ENCODE data around the gene BOC. TPM values are rescaled to one million over a fixed set of nuclear protein-coding genes. Genes with fewer than 3 reads are reported as not detected.

BOC gene
- total RNA-seq, 1 donor from 2014 or later, result 4.7 TPM

- no peak for TF ChIP-seq CTCF (IDR thresholded peaks at IDR 0.05; ENCODE audit: insufficient read depth, low read length, poor library complexity, severe bottlenecking)
- Histone ChIP-seq H3K4me3 (ENCODE audit: low read depth, low read length) (no peak overlapping the region), H3K27me3 (ENCODE audit: control insufficient read depth, insufficient read depth, low read length) (no peaks in the 10 kb centered on the region), H3K36me3 (ENCODE audit: control insufficient read depth, insufficient read depth, low read length) (no peaks in the 10 kb centered on the region)
- DNase-seq (ENCODE audit: low read depth), result no peak
Measured at GRCh38 chr3:113304102-113304501, 92.7 kb downstream of the BOC start.

- no peaks in the 10 kb centered on the region for H3K36me3 ChIP-seq (ENCODE audit: control insufficient read depth, insufficient read depth, low read length)
- no peak overlapping the region for H3K4me3 ChIP-seq (ENCODE audit: low read depth, low read length)
- DNase-seq (ENCODE audit: low read depth), result no peak
- H3K27me3 ChIP-seq (ENCODE audit: control insufficient read depth, insufficient read depth, low read length), result no peaks in the 10 kb centered on the region
- no peak for TF ChIP-seq CTCF (IDR thresholded peaks at IDR 0.05; ENCODE audit: insufficient read depth, low read length, poor library complexity, severe bottlenecking)
Measured at GRCh38 chr3:113304856-113305540, 93.6 kb downstream of the BOC start.

GRCh38 chr3:113310960-113311359 lies 99.6 kb downstream of the BOC start:
- DNase-seq (ENCODE audit: low read depth), result no peak
- Histone ChIP-seq H3K4me3 (ENCODE audit: low read depth, low read length) (no peak overlapping the region), H3K27me3 (ENCODE audit: control insufficient read depth, insufficient read depth, low read length) (no peaks in the 10 kb centered on the region), H3K36me3 (ENCODE audit: control insufficient read depth, insufficient read depth, low read length) (no peaks in the 10 kb centered on the region)
- TF ChIP-seq CTCF (IDR thresholded peaks at IDR 0.05; ENCODE audit: insufficient read depth, low read length, poor library complexity, severe bottlenecking), result no peak

- no peaks in the 10 kb centered on the region for H3K27me3 ChIP-seq (ENCODE audit: control insufficient read depth, insufficient read depth, low read length)
- no peaks in the 10 kb centered on the region for H3K36me3 ChIP-seq (ENCODE audit: control insufficient read depth, insufficient read depth, low read length)
- DNase-seq (ENCODE audit: low read depth), result no peak
- TF ChIP-seq CTCF (IDR thresholded peaks at IDR 0.05; ENCODE audit: insufficient read depth, low read length, poor library complexity, severe bottlenecking), result no peak
- no peak overlapping the region for H3K4me3 ChIP-seq (ENCODE audit: low read depth, low read length)
Measured at GRCh38 chr3:113312416-113312815, 101.1 kb downstream of the BOC start.

GRCh38 chr3:113314923-113315322 lies 103.6 kb downstream of the BOC start:
- no peak for DNase-seq (ENCODE audit: low read depth)
- Histone ChIP-seq H3K36me3 (ENCODE audit: control insufficient read depth, insufficient read depth, low read length) (no peaks in the 10 kb centered on the region), H3K4me3 (ENCODE audit: low read depth, low read length) (no peak overlapping the region), H3K27me3 (ENCODE audit: control insufficient read depth, insufficient read depth, low read length) (no peaks in the 10 kb centered on the region)
- TF ChIP-seq CTCF (IDR thresholded peaks at IDR 0.05; ENCODE audit: insufficient read depth, low read length, poor library complexity, severe bottlenecking), result no peak

- Histone ChIP-seq H3K4me3 (ENCODE audit: low read depth, low read length) (no peak overlapping the region), H3K36me3 (ENCODE audit: control insufficient read depth, insufficient read depth, low read length) (no peaks in the 10 kb centered on the region), H3K27me3 (ENCODE audit: control insufficient read depth, insufficient read depth, low read length) (no peaks in the 10 kb centered on the region)
- DNase-seq (ENCODE audit: low read depth), result no peak
- TF ChIP-seq CTCF (IDR thresholded peaks at IDR 0.05; ENCODE audit: insufficient read depth, low read length, poor library complexity, severe bottlenecking), result no peak
Measured at GRCh38 chr3:113329757-113330156, 118.4 kb downstream of the BOC start.

Data from kidney epithelial cell (primary cell).